Measurements from ENCODE around the gene KAT2A. TPM values are rescaled to one million over a fixed set of nuclear protein-coding genes. Genes with fewer than 3 reads are reported as not detected.

The KAT2A gene
- total RNA-seq, 1 experiment from 2014 or later, result 41.2 TPM

- no peaks in the 10 kb centered on the region for H3K9me2 ChIP-seq (ENCODE audit: insufficient read depth)
- no peak overlapping the region for H3K27ac ChIP-seq (ENCODE audit: low read depth, low read length)
- H3K4me1 ChIP-seq (ENCODE audit: control insufficient read depth in 1 of 2, insufficient read depth in 2 of 2, low read length in 2 of 2), result no peaks in the 10 kb centered on the region
- no peaks in the 10 kb centered on the region for H3K9me3 ChIP-seq (ENCODE audit: control insufficient read depth in 1 of 2, insufficient read depth in 1 of 2, low read depth in 1 of 2, low read length in 2 of 2)
- no peak overlapping the region for H3K9ac ChIP-seq (ENCODE audit: low read length)
- ChIA-PET CTCF (interaction anchor here (0.7 kb wide), 1 partner anchor 18 kb away, joined by 3 read pairs; no protein-coding TSS in a partner anchor), POLR2A (no interaction called here), RAD21 (ENCODE audit: low non-redundant PET in 1 of 2, low total read pairs in 2 of 2, uncharacterized antibody in 2 of 2, unreplicated experiment in 2 of 2) (no interaction called here)
- H3K4me3 ChIP-seq (replicated peaks in 1 of 2; ENCODE audit: low read depth in 1 of 2, low read length in 2 of 2), result no peak overlapping the region
- DNase-seq (ENCODE audit: low read depth, low spot score), result no peak
- intact Hi-C loops (cut with micrococcal nuclease), result no loop called here
- no peak for ATAC-seq
- BruUV-seq (replicated peaks), result no TSS peak
- no peaks in the 10 kb centered on the region for H4K20me1 ChIP-seq (ENCODE audit: insufficient read depth)
- peaks cover 18% of the 10 kb centered on the region; the same call in 1 of the 2 replicates for H3K79me2 ChIP-seq (ENCODE audit: insufficient read depth, low read length)
- H3K36me3 ChIP-seq (ENCODE audit: control insufficient read depth in 1 of 2, insufficient read depth in 2 of 2, low read length in 2 of 2), result peaks cover 29 to 45% of the 10 kb centered on the region in 2 experiments; a peak in 3 of 4 replicates
- no peak overlapping the region for H3K4me2 ChIP-seq (ENCODE audit: low read length)
- H2AFZ ChIP-seq (ENCODE audit: low read depth, low read length, poor library complexity, severe bottlenecking), result no peak overlapping the region
- TF ChIP-seq EZH2phosphoT487 (IDR thresholded peaks at IDR 0.05; ENCODE audit: borderline replicate concordance) (no peak), YY1 (IDR thresholded peaks at IDR 0.05; ENCODE audit: extremely low read depth, insufficient replicate concordance, low read depth, low read length) (no peak), RAD21 (IDR thresholded peaks at IDR 0.05; ENCODE audit: low read depth) (no peak), EGR1 (IDR thresholded peaks at IDR 0.05; ENCODE audit: low read depth) (no peak), ELF1 (IDR thresholded peaks at IDR 0.05; ENCODE audit: borderline replicate concordance, low read depth) (no peak), ZFX (IDR thresholded peaks at IDR 0.05) (no peak), ATF3 (IDR thresholded peaks at IDR 0.05) (no peak), TCF7L2 (IDR thresholded peaks at IDR 0.05; ENCODE audit: borderline replicate concordance, extremely low read depth, insufficient read depth, insufficient read length) (no peak), SRF (IDR thresholded peaks at IDR 0.05; ENCODE audit: low read depth) (no peak), CBX3 (IDR thresholded peaks at IDR 0.05; ENCODE audit: low read depth) (no peak), SIN3A (IDR thresholded peaks at IDR 0.05; ENCODE audit: low read depth) (no peak), FOSL1 (IDR thresholded peaks at IDR 0.05; ENCODE audit: low read depth) (no peak), EZH2 (IDR thresholded peaks at IDR 0.05) (no peak), CTCF (IDR thresholded peaks at IDR 0.05 in 2 of 3, conservative IDR thresholded peaks at IDR 0.05 in 1 of 3; ENCODE audit: borderline replicate concordance in 1 of 3, insufficient read depth in 1 of 3, low read depth in 2 of 3, low read length in 2 of 3) (no peak), CEBPB (IDR thresholded peaks at IDR 0.05; ENCODE audit: low read depth) (no peak), ZNF274 (IDR thresholded peaks at IDR 0.05; ENCODE audit: low read depth, low read length) (no peak)
- TF ChIP-seq, protein P1, sequence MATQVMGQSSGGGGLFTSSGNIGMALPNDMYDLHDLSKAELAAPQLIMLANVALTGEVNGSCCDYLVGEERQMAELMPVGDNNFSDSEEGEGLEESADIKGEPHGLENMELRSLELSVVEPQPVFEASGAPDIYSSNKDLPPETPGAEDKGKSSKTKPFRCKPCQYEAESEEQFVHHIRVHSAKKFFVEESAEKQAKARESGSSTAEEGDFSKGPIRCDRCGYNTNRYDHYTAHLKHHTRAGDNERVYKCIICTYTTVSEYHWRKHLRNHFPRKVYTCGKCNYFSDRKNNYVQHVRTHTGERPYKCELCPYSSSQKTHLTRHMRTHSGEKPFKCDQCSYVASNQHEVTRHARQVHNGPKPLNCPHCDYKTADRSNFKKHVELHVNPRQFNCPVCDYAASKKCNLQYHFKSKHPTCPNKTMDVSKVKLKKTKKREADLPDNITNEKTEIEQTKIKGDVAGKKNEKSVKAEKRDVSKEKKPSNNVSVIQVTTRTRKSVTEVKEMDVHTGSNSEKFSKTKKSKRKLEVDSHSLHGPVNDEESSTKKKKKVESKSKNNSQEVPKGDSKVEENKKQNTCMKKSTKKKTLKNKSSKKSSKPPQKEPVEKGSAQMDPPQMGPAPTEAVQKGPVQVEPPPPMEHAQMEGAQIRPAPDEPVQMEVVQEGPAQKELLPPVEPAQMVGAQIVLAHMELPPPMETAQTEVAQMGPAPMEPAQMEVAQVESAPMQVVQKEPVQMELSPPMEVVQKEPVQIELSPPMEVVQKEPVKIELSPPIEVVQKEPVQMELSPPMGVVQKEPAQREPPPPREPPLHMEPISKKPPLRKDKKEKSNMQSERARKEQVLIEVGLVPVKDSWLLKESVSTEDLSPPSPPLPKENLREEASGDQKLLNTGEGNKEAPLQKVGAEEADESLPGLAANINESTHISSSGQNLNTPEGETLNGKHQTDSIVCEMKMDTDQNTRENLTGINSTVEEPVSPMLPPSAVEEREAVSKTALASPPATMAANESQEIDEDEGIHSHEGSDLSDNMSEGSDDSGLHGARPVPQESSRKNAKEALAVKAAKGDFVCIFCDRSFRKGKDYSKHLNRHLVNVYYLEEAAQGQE (IDR thresholded peaks at IDR 0.05; ENCODE audit: low read depth), result no peak
- H3K27me3 ChIP-seq (ENCODE audit: insufficient read depth, low read length), result no peaks in the 10 kb centered on the region
Measured at GRCh38 chr17:42126836-42127235, 5.7 kb upstream of the KAT2A start.
